ENCODE results near the gene PLK3. TPM values are rescaled to one million over a fixed set of nuclear protein-coding genes. Genes with fewer than 3 reads are reported as not detected.
"Not testable (repeated sequence)": the region's sequence is repeated elsewhere in the genome, so short reads cannot be mapped to it uniquely, and the experiment has no call there.

The PLK3 gene
- 27.7 and 33.7 TPM in 2 replicates for total RNA-seq (2014; rRNA removed)
- 15.9 TPM for polyA plus RNA-seq (2012)

DNA sequence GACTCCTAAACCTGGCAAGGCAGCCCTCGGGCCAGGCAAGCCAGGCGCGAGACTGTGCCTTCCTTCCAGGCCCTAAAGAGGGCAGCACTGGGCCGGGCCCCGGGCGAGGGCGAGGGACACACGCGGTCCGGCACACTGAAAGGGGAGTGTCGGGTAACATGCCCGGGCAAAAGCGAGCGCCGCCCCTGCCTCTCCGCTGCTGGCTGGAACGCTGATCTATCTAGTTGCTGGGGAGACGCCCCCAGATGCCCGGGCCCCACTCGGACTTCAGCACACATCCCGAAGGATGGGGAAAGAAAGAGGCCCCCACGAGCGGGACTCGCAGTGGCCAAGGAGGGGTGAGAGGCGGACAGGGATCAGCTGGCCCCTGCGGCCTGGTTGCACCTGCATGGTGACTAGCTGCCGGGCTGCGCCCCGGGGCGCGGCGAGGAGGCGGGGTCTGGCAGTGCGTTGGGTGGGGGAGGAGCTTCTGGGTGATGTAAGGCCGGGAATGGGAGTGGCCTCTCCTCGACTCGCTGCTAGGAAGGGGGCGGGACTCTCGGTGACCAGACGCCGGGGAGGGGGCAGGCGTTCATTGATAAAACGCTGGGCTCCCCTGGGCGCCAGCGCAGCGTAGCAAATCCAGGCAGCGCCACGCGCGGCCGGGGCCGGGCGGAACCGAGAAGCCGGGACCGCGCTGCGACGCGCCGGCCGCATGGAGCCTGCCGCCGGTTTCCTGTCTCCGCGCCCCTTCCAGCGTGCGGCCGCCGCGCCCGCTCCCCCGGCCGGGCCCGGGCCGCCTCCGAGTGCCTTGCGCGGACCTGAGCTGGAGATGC is at the start of gene PLK3:
Gene PLK3 (plus strand): TSS at position 608 of the 815 bp plus-strand sequence. CDS start 87 bp downstream, at position 695.
- peak; percentile 97 for DNase-seq (ENCODE audit: low read depth)

DNA sequence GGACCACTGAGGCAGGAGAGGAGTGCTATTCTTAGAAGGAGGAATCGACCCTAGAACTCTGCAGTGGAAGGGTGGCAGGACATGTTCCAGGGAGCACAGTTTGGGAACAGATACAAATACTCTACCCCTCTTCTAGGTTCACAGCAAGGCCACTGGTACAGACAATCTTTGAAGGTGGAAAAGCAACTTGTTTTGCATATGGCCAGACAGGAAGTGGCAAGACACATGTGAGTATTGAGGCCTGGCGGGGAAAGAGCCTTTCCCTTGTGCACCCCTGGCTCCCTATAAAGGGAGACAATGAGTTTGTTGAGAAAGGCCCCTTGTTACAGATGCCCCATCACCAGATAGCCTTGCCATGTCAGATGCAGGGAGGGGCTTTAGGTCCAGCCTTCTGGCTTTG is 42.8 kb upstream of the PLK3 start:
- no peak for DNase-seq (ENCODE audit: low read depth)

DNA sequence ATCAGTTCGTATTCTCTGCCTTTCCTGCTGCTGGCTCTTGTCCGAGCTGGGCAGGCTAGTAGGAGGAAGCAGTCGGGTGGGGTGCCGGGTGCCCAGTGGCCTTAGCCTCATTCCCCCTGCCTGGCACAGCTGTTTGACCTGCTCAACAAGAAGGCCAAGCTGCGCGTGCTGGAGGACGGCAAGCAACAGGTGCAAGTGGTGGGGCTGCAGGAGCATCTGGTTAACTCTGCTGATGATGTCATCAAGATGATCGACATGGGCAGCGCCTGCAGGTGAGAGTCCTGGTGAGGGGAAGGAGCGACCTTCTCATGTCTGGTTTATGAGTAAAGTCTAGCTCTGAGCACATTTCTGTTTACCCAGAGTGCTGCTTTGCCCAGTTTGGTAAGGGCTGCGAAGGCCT is 41.1 kb upstream of the PLK3 start:
- DNase-seq (ENCODE audit: low read depth), result peak; percentile 56

DNA sequence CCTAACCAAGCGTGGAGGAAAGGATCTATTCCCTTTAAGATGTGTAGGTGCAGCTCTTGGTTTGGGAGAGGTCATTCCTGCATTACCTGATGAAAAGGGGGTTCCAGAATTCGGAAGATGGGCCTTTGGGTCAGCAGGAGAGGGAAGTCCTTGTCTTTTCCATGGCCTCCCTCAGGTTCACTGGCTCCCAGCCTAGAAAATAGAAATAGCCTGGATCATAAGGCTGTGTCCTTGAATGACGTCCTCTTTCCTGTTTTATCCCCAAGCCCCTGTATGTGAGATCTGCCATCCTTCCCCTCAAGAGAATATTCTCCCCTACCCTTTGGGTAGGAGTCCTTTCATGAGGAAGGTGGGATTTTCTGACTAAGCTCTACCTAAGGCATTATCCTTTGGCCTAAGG is 39.3 kb upstream of the PLK3 start:
- no peak for DNase-seq (ENCODE audit: low read depth)

DNA sequence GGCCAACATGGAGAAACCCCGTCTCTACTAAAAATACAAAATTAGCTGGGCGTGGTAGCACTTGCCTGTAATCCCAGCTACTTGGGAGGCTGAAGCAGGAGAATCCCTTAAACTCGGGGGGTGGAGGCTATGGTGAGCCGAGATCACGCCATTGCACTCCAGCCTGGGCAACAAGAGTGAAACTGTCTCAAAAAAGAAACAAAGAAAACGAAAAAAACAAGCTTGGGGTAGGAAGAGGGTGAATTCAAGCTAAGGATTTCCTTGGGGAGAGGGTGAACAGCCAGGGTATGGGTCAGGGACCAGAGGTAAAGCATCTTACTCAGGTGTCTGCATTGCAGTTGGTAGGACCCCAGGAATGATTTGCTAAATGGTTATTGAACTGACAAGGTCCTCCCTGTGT is 33.8 kb upstream of the PLK3 start:
- not testable (repeated sequence) for DNase-seq (ENCODE audit: low read depth)

DNA sequence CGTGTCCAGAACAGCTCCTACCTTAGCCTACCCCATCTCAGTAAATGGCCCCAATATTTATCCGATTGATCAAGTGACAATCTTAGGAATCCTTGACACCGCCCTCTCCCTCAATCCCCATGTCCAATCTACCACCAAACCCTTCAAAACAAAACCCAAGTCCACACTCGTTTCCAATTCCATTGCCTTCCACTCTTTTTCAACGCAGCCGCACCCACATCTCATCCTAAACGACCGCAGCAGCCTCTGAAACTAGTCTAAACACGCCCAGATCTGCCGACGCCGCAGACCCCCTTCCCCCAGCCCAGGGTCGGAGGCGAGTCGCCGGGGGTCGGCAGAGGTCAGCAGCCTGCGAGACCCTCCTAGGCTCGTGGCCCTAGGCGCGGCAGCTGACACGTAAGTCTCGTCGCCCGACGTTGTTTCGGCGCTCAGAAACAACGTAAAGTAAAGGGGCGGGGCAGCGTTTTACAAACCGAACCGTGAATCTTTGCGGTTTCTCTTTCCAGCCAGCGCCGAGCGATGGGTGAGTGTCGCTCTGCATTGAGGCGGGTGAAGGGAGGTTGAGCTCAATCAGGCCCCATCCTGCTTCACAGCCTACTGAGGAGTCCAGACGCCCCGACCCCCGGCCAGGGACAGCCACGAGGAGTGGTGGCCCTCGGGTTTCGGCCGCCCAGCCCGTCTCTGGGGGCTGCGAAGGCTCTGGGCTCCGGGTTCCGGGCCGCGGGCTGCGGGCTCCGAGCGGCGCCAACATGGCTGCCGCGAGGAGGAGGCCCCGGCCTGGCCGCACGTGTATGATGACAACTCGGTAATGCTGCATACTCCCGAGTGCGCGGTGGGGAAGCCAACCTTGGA is 24.9 kb upstream of the PLK3 start, which contains the start of gene RPS8:
Gene RPS8 (plus strand): TSS at position 463 of the 852 bp plus-strand sequence. CDS start 57 bp downstream, at position 520.
- DNase-seq (ENCODE audit: low read depth), result peak; percentile 93

DNA sequence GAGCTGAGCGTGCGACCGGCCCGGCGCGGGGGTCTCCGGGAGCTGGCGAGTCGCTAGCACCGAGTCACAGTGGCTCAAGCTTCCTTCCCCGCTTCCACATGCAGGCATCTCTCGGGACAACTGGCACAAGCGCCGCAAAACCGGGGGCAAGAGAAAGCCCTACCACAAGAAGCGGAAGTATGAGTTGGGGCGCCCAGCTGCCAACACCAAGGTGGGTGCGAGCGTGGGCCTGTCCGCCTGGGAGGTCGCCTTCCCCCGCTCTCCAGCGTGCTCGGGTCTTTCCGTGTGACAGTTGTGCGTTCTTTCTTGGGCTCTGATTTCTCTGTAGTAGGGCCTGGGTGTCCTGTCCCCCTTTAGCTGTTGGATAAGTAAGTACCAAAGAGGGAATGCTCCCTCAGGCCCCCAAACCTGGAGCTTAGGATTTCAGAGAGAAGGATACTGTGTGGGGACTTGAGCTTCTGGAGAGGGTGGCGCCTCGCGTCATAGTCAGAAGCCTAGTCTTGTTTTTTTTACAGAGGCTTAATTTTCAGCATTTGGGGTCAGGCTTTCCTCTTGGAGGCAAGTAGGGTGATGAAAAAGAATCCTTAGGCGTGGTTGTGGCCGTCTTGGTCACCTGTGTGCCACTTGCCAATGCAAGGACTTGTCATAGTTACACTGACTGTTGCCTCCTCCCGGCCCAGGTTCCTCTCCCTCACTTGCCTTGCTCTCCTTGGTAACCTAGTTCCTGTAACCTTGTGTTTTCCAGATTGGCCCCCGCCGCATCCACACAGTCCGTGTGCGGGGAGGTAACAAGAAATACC is 24.0 kb upstream of the PLK3 start:
- DNase-seq (ENCODE audit: low read depth), result no peak

DNA sequence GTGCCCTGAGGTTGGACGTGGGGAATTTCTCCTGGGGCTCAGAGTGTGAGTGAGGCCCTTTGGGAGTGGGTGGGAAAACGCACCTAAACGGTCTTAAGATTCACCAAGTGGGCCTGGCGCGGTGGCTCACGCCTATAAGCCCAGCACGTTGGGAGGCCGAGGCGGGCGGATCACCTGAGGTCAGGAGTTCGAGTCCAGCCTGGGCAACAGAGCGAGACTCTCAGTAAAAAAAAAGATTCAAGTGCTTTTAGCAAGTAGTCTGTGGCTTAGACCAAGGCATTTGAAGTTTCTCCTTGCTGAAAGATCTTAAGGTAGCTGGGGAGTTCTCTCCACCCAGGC is 23.5 kb upstream of the PLK3 start:
- no peak for DNase-seq (ENCODE audit: low read depth)

DNA sequence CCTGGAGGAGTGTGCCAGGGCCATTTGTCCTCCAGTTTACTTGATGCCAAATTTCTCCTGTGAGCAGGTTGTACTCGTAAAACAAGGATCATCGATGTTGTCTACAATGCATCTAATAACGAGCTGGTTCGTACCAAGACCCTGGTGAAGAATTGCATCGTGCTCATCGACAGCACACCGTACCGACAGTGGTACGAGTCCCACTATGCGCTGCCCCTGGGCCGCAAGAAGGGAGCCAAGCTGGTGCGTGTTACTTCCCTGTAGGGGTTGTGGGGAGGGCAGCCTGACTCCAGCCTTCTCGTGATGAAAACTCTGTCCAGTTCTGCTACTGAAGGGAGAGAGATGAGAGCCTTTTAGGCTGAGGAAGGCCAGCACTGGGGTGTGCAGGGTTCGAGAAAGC is 22.6 kb upstream of the PLK3 start:
- DNase-seq (ENCODE audit: low read depth), result no peak

DNA sequence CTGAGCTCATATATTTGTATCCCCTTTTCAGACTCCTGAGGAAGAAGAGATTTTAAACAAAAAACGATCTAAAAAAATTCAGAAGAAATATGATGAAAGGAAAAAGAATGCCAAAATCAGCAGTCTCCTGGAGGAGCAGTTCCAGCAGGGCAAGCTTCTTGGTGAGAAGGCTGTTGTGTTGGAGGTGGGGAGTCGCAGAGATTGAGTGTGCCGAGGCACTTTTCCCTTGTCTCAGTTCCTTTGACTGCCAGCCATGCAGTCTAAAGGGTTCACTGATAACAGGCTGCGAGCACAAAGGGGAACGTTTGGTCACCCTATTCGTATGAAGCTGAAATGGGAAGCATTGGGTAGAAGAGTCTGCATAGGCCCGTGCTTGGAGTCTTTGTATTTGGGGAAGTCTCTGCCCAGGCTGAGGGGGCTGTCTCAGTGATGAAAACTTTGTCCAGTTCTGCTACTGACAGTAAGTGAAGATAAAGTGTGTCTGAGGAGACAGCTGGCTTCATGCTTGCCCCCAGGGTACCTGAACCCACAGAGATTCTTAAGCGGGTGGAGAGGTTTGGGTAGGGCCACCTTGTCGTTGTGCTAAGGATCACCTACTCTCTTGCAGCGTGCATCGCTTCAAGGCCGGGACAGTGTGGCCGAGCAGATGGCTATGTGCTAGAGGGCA is 22.1 kb upstream of the PLK3 start:
- DNase-seq (ENCODE audit: low read depth), result no peak

DNA sequence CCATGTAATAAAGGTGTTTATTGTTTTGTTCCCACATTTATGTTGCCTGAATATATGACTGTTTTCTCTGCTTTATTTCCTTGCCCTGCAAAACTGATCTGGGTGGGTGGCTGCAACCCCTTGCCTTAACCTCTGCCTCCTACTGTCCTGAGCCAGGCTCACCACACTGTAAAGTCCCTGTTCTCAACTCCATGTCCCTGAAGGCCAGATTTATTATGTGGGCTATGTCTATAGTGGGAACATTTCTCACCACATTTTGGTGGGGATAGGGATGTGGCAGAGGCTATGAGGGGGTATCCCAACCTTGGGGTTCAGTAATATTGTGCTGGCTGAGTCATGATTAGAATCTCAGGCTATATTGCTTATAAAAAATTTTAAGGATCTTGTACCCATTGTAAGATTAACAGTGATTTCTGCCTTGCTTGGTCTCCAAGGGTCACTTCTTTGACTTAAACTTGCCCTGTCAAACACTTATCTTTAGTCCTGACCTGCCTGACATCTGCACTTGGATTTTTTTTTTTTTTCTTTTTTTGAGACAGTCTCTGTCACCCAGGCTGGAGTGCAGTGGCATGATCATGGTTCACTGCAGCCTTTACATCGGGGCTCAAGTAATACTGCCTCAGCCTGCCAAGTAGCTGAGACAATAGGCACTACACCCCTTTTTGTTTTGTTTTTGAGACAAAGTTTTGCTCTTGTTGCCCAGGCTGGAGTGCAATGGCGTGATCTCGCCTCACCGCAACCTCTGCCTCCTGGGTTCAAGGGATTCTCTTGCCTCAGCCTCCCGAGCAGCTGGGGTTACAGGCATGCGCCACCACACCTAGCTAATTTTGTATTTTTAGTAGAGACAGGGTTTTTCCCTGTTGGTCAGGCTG is 21.2 kb upstream of the PLK3 start:
- DNase-seq (ENCODE audit: low read depth), result no peak

DNA sequence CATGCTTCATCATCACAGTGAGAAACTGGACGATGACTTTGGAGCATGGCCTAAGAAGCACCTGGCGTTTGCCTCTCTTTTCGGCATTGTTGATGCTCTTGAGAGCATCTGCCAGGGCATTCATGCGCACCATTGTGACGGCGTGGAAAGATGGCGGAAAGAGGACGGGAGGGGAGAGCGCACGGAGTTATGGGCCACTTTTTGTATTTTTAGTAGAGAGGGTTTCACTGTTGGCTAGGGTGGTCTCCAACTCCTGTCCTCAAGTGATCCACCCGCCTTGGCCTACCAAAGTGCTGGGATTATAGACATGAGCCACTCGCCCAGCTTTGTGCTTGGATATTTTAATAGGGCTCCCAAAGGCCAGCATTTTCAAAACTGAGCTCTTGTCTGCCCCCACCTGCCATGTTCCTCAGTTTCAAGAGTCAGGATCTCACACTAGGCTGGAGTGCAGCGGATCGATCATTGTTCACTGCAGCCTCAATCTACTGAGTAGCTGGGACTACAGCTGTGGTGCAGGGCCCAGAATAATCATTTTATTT is 19.5 kb upstream of the PLK3 start:
- DNase-seq (ENCODE audit: low read depth), result no peak

DNA sequence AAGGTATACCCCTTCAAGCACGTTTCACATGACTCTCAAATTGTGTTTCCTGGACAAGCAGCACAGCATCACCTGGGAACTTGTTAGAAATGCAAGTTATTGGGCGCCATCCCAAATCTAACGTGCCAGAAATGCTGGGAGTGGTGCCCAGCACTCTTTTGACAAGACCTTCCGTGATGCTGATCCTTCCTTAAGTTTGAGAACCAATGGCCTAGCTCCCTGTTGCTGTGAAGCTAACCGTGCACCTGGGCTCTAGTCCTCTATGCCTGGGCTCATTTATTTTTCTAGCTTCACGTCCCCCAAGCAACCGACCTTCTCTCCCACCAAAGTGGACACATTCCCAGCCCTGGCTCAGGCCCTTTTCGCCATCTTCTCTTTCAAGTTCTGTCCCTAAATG is 16.5 kb upstream of the PLK3 start:
- no peak for DNase-seq (ENCODE audit: low read depth)

DNA sequence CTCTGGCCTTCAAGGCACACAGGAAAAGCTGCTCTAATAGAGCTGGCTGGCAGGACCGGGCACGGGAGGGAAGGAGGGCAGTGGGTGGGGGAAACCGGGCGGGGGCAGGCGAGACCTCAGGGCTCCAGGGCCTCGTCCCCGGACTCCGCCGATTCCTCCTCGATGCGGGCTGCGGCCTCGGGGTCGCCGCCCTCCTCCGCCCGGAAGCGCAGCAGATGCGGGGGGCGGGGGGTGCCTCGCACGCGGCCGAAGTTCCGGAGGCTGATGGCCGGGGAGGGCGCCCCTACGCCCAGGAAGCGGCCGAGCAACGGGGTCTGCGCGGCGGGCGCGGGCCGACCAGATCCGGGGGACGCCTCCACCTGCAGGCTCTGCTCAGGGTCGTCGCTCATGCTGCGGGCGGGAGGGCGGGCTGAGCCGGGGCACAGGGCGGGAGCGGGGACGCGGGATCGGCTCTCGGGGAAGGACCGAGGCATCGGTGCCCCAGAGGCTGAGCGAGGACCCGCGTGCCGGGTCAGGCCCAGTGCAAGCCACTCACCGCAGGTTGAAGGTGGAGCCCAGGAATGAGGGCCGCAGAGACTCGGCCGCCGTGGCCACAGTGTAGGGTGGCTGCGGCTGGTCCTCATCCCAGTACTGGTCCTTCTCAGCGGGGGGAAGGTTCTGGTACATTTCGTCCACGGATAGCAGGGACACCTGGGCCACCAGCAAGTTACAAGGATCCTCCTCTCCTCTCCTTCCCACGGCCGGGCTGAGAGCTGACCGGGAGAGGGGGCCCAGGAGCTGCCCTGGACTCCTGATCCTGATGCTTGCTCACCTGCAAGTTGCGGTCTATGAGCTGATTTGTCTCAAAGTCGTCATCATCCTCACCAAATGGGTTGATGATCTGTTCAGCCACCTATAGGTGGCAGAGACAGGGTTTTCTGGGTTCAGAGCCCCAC is 15.8 kb upstream of the PLK3 start:
- no peak for DNase-seq (ENCODE audit: low read depth)

DNA sequence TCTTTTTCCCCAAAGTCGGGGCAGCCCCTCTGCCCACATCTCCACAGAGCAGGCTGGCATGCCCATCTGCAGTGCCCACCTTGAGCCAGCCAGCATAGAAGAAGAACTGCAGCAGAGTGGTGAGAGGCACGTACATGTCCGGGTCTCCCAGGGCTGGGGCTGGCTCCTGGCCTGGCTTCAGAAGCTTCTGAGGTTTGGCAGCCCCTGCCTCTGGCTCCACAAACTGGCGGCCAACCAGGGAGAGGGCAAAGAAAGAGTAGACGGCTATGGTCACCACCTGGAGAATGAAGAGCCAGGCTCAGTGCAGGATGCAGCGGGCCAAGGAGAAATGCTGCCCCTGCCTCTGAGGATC is 15.2 kb upstream of the PLK3 start:
- DNase-seq (ENCODE audit: low read depth), result no peak

DNA sequence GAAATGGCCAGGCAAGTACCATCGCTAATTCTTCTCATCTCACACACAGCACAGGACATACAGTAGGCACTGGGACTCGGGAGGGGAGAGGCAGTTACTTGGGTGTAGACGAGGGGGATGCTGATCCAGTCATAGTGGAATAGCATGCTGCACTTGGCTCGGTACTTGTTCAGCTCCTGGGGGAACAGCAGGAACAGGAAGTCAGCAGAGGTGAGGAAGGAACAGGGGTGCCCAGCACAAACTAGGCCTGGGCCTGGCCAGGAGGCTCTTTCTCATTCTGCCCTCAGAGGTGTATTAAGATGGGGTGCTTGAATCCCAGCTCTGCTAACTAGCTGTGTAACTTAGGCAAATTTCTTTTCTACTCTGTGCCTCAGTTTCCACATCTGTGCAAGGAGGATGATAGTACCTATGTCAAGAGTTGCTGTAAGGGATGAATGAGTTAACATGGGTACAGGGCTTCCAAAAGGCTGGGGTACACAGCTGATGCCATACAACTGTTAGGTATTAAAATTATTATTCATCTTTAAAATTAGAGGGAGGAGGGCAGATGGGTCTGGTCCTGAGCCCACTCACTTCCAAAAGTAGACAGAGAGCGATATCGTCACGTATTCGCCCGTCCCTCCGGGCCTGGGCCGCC is 14.6 kb upstream of the PLK3 start:
- DNase-seq (ENCODE audit: low read depth), result no peak

DNA sequence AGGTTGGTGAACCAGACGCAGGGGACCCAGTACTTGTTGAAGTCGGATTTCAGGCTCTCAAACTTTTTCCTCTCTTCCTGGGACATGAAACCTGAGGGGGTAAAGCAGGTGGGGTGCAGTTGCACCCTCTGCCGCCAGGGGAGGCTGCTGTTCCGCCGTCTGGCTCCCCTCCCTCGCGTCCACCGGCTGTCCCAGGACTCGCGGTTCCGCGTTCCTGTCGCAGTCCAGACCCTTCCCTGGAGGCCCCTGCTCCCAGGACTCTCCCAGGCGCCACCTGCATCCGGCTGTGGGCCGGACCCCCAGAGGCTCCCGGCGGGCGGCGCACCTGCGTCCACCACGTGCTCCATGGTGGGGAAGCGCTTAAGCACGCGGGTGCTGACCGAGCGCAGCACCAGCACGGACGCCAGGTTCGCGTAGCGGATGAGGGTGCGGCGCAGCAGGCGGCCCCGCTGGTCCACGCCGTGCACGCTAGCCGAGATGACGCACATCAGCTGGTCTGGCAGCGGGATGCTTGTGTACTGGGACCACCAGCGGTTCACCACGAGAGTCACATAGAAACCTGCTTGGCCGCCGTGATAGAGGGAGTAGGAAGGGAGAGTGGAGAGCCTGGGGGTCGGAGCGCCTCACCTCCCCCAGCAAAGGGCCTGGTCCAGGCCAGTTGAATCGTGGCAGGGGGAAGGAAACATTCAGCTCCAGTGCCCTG is 13.9 kb upstream of the PLK3 start:
- no peak for DNase-seq (ENCODE audit: low read depth)
